ENCODE data around the gene SLC39A11. TPM values are rescaled to one million over a fixed set of nuclear protein-coding genes. Genes with fewer than 3 reads are reported as not detected.

Gene SLC39A11
- total RNA-seq, 1 donor from 2014 or later, result 13.0 TPM

DNA sequence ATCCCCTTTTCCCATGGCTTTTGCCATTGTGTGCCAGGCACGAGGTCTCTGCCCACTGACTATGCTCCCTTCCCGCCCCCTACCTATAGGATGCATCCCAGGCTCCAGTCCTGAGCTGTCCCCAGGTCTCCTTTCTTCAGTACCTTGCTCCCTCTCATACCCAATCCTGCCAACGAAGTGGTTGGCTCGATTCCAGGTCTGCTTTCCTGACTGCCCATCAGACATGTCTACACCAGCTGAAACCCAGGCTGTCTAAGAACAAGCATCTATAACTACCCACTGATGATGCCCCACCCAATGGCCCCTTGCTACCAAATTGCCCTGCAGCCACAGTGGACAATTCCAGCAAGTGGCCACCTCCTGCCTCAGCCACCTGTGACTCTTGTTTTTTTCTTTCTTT, 492.6 kb downstream of the SLC39A11 start:
- peaks cover 4 to 14% (median 11%) of the 10 kb centered on the region in 3 donors for H3K27me3 ChIP-seq (ENCODE audit: control insufficient read depth in 3 of 3, insufficient read depth in 3 of 3, low read length in 3 of 3)
- H3K4me3 ChIP-seq (ENCODE audit: low read length in 3 of 3), result no peak overlapping the region
- H3K36me3 ChIP-seq (ENCODE audit: control insufficient read depth in 3 of 3, insufficient read depth in 3 of 3, low read length in 3 of 3), result no peaks in the 10 kb centered on the region
- H3K9me3 ChIP-seq (ENCODE audit: control insufficient read depth in 3 of 3, low read length in 3 of 3), result no peaks in the 10 kb centered on the region
- H3K27ac ChIP-seq (ENCODE audit: low read depth, low read length), result no peak overlapping the region
- H3K9ac ChIP-seq (ENCODE audit: low read depth in 1 of 3, low read length in 3 of 3), result no peak overlapping the region
- H3K4me1 ChIP-seq (ENCODE audit: control insufficient read depth in 3 of 3, insufficient read depth in 3 of 3, low read length in 3 of 3), result no peaks in the 10 kb centered on the region

DNA sequence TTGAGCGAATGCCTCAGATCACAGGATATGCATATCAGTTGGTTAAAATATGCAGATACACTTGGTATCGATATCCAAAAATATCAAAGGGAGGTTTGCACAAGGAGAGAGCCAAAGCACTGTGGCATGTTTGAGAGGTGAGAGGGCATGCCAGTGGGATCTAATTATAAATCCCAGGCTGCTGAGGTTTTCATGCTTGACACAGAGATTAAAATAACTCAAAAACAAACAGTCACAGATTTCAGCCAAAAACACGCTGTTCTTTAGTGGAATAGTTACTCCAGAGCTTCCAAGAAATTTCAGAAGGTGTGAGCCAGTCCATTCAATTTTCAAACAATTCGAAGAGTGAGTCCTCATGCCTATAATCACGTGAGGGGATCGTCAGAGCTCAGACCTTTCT, 493.8 kb downstream of the SLC39A11 start:
- no peak overlapping the region for H3K27ac ChIP-seq (ENCODE audit: low read depth, low read length)
- H3K9ac ChIP-seq (ENCODE audit: low read depth in 1 of 3, low read length in 3 of 3), result no peak overlapping the region
- H3K4me1 ChIP-seq (ENCODE audit: control insufficient read depth in 3 of 3, insufficient read depth in 3 of 3, low read length in 3 of 3), result no peaks in the 10 kb centered on the region
- H3K9me3 ChIP-seq (ENCODE audit: control insufficient read depth in 3 of 3, low read length in 3 of 3), result no peaks in the 10 kb centered on the region
- no peak overlapping the region for H3K4me3 ChIP-seq (ENCODE audit: low read length in 3 of 3)
- peaks cover 6 to 17% (median 8%) of the 10 kb centered on the region in 3 donors for H3K27me3 ChIP-seq (ENCODE audit: control insufficient read depth in 3 of 3, insufficient read depth in 3 of 3, low read length in 3 of 3)
- no peaks in the 10 kb centered on the region for H3K36me3 ChIP-seq (ENCODE audit: control insufficient read depth in 3 of 3, insufficient read depth in 3 of 3, low read length in 3 of 3)

DNA sequence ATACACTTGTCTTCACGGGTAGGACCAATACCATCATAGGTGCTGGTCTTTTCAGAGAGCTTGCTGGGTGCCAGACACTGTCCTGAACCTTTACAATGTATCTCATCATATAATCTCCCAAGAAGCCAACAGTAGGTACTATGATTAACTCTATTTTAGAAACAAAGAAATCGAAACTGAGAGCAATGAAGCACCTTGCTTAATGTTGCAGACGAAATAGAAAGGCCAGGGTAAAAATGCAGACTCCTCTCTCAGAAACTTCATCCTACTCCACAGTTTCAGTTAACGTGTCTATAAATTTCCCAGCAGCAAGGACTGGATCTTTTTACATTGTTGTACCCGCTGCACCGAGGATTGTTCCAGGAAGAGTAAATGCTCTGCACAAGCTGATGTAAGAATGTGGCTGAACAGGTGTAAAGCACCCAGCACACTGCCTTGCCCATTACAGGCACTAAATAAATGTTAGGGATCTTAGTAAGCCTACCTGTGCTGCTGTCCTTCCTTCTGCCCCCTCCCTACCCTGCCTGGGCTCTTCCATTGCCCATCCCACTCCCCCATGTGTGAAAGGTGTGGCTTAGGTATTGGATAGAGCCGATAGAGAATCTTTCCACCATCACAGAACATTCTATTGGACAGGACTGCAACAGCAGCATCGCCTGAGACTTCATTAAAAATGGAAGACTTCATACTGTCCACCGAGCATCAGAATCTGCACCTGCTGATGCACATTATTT, 495.0 kb downstream of the SLC39A11 start:
- no peaks in the 10 kb centered on the region for H3K9me3 ChIP-seq (ENCODE audit: control insufficient read depth in 3 of 3, low read length in 3 of 3)
- H3K4me1 ChIP-seq (ENCODE audit: control insufficient read depth in 3 of 3, insufficient read depth in 3 of 3, low read length in 3 of 3), result peaks cover 0 to 4% (median 3%) of the 10 kb centered on the region in 3 donors
- H3K4me3 ChIP-seq (ENCODE audit: low read length in 3 of 3), result no peak overlapping the region
- H3K36me3 ChIP-seq (ENCODE audit: control insufficient read depth in 3 of 3, insufficient read depth in 3 of 3, low read length in 3 of 3), result no peaks in the 10 kb centered on the region
- no peak overlapping the region for H3K9ac ChIP-seq (ENCODE audit: low read depth in 1 of 3, low read length in 3 of 3)
- H3K27me3 ChIP-seq (ENCODE audit: control insufficient read depth in 3 of 3, insufficient read depth in 3 of 3, low read length in 3 of 3), result peaks cover 14 to 24% (median 18%) of the 10 kb centered on the region in 3 donors
- H3K27ac ChIP-seq (ENCODE audit: low read depth, low read length), result no peak overlapping the region

Small RNAs within 50 kb of the gene (small RNA-seq; reads per million reads assigned to genes)
- gene RF00422, result not detected

Other genes with a start within 250 kb of the SLC39A11 start
- 1.6 TPM for gene SSTR2, start 72.3 kb upstream of the SLC39A11 start, total RNA-seq
- 18.3 TPM for gene COG1, start 100.4 kb upstream of the SLC39A11 start, total RNA-seq
- gene CPSF4L, start 169.2 kb upstream of the SLC39A11 start, total RNA-seq, result not detected
- gene CDC42EP4, start 219.3 kb upstream of the SLC39A11 start, total RNA-seq, result 18.8 TPM